Measurements from ENCODE around the gene ECE2.

The ECE2 gene

DNA sequence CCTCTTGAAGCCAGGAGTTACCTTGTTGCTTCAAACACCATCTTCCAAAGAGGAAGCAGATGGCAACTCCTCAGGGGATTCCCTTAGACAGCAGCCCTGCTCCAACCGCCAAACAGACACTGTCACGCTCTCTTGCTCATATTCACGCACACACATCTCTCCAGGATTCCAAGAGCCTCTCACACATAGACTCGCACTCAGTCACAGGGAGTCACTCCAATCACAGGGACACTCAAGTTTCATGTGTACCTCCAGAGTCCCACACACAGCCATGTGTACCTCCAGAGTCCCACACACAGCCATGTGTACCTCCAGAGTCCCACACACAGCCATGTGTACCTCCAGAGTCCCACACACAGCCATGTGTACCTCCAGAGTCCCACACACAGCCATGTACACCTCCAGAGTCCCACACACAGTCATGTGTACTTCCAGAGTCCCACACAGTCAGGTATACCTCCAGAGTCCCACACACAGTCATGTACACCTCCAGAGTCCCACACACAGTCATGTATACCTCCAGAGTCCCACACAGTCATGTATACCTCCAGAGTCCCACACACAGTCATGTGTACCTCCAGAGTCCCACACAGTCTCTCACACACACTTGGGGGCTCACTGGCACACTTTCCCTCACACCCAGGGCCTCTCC, 40.3 kb upstream of the ECE2 start:
- H3K4me3 ChIP-seq (ENCODE audit: low read depth in 1 of 2, low read length in 1 of 2): no peak overlapping the region
- no peaks in the 10 kb centered on the region for H3K36me3 ChIP-seq
- no peak overlapping the region for H3K27ac ChIP-seq
- peaks cover 51% of the 10 kb centered on the region for H3K27me3 ChIP-seq
- TF ChIP-seq, protein P1, sequence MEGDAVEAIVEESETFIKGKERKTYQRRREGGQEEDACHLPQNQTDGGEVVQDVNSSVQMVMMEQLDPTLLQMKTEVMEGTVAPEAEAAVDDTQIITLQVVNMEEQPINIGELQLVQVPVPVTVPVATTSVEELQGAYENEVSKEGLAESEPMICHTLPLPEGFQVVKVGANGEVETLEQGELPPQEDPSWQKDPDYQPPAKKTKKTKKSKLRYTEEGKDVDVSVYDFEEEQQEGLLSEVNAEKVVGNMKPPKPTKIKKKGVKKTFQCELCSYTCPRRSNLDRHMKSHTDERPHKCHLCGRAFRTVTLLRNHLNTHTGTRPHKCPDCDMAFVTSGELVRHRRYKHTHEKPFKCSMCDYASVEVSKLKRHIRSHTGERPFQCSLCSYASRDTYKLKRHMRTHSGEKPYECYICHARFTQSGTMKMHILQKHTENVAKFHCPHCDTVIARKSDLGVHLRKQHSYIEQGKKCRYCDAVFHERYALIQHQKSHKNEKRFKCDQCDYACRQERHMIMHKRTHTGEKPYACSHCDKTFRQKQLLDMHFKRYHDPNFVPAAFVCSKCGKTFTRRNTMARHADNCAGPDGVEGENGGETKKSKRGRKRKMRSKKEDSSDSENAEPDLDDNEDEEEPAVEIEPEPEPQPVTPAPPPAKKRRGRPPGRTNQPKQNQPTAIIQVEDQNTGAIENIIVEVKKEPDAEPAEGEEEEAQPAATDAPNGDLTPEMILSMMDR (IDR thresholded peaks at IDR 0.05): no peak
- H3K4me1 ChIP-seq (ENCODE audit: control insufficient read depth in 1 of 2, insufficient read depth in 1 of 2, low read depth in 1 of 2, low read length in 1 of 2): no peaks in the 10 kb centered on the region
- H3K9me3 ChIP-seq: no peaks in the 10 kb centered on the region

DNA sequence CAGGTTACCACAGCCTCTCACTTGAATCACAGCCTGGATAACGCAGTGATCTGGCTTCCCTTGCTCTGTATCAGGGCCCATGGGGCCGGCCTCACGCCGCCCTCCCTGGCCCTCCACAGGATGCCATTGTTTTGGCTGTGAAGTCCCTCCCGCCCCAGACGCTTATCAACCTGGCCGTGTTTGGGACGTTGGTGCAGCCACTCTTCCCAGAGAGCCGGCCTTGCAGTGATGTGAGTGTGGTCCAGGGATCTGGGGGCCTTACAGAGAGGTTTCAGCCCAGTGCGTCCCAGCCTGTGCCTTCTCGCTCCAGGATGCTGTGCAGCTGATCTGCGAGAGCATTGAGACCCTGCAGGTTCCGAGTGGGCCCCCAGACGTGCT, 39.8 kb upstream of the ECE2 start:
- no peak overlapping the region for H3K27ac ChIP-seq
- no peaks in the 10 kb centered on the region for H3K36me3 ChIP-seq
- no peaks in the 10 kb centered on the region for H3K4me1 ChIP-seq (ENCODE audit: control insufficient read depth in 1 of 2, insufficient read depth in 1 of 2, low read depth in 1 of 2, low read length in 1 of 2)
- TF ChIP-seq, protein P1 (IDR thresholded peaks at IDR 0.05): no peak
- H3K9me3 ChIP-seq: no peaks in the 10 kb centered on the region
- peaks cover 51% of the 10 kb centered on the region for H3K27me3 ChIP-seq
- no peak overlapping the region for H3K4me3 ChIP-seq (ENCODE audit: low read depth in 1 of 2, low read length in 1 of 2)

DNA sequence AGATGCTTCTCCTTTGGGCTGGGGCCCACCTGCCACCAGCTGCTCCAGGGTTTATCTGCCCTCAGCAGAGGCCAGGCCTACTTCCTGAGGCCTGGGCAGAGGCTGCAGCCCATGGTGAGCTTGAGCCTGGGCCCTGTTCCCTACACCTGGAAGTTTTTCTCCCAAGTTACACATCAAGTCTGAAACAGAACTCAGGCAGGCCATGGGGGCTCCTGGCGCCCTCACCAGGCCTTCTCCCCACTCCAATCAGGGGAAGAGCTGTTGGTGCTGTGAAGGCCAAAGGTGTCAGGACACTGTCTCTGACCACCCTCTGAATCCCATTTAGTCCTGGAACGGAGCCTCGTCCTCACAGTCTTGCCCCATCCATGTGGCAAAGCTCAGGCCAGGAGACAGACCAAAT, 39.2 kb upstream of the ECE2 start:
- TF ChIP-seq, protein P1 (IDR thresholded peaks at IDR 0.05): no peak
- H3K27me3 ChIP-seq: peaks cover 51% of the 10 kb centered on the region
- no peaks in the 10 kb centered on the region for H3K36me3 ChIP-seq
- no peak overlapping the region for H3K27ac ChIP-seq
- H3K9me3 ChIP-seq: no peaks in the 10 kb centered on the region
- H3K4me3 ChIP-seq (ENCODE audit: low read depth in 1 of 2, low read length in 1 of 2): no peak overlapping the region
- no peaks in the 10 kb centered on the region for H3K4me1 ChIP-seq (ENCODE audit: control insufficient read depth in 1 of 2, insufficient read depth in 1 of 2, low read depth in 1 of 2, low read length in 1 of 2)

DNA sequence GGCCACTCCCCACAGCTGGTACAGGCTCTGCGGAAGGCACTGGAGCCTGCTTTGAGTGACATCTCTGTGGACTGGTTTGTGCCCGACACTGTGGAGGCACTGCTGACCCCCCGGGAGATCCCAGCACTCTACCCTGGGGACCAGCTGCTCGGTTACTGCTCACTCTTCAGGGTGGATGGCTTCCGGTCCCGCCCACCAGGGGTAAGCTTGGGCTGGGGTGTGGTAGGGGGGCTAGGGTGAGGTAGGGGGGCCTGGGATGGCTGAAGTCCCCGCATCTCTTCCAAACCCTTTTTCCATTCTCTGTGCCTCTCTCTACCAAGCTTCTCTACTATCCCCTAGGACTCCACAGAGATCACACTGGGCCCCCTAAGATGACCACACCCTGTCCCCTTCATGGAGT, 38.6 kb upstream of the ECE2 start:
- H3K9me3 ChIP-seq: no peaks in the 10 kb centered on the region
- H3K27ac ChIP-seq: no peak overlapping the region
- TF ChIP-seq, protein P1 (IDR thresholded peaks at IDR 0.05): no peak
- peaks cover 48% of the 10 kb centered on the region for H3K27me3 ChIP-seq
- no peaks in the 10 kb centered on the region for H3K4me1 ChIP-seq (ENCODE audit: control insufficient read depth in 1 of 2, insufficient read depth in 1 of 2, low read depth in 1 of 2, low read length in 1 of 2)
- peaks cover 5% of the 10 kb centered on the region for H3K36me3 ChIP-seq
- no peak overlapping the region for H3K4me3 ChIP-seq (ENCODE audit: low read depth in 1 of 2, low read length in 1 of 2)

DNA sequence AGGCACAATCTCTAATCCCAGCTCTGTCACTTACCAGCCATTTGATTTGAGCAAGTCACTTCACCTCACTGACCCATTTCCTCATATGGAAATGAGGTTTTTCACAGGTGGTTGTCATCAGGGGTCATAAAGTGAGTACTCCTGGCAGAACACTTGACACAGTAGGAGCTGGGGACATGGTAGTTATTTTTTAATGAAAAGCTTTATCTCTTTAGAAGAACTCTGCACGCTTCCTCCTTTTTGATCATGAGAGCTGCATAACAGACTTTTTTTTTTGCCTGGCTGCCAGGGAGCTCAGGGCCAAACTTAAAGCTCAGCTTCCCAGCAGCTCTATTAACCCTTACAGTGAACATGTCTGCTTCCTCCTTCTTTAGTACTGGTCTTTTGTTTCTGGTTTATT, 38.0 kb upstream of the ECE2 start:
- no peak overlapping the region for H3K4me3 ChIP-seq (ENCODE audit: low read depth in 1 of 2, low read length in 1 of 2)
- no peak overlapping the region for H3K27ac ChIP-seq
- peaks cover 11% of the 10 kb centered on the region for H3K36me3 ChIP-seq
- no peaks in the 10 kb centered on the region for H3K4me1 ChIP-seq (ENCODE audit: control insufficient read depth in 1 of 2, insufficient read depth in 1 of 2, low read depth in 1 of 2, low read length in 1 of 2)
- H3K27me3 ChIP-seq: peaks cover 42% of the 10 kb centered on the region
- TF ChIP-seq, protein P1 (IDR thresholded peaks at IDR 0.05): no peak
- no peaks in the 10 kb centered on the region for H3K9me3 ChIP-seq

Data from neutrophil (primary cell).